Tongue (tissue), 2 donors: ENCODE results near the gene BCL2L1. TPM values are rescaled to one million over a fixed set of nuclear protein-coding genes. Genes with fewer than 3 reads are reported as not detected.

ENCODE experiments used
- DNase-seq: peaks from one replicate; pipeline ENCODE4 v3.0.0-alpha.2; 2015
- total RNA-seq: library from RNA; depleted of rRNA; stranded (reverse); fragments of >200 nt; gene quantifications from one replicate; pipeline ENCODE4 v1.2.3, GENCODE V29; 2014

Gene BCL2L1
- total RNA-seq, 1 donor from 2014 or later: 37.2 TPM

- no peak for DNase-seq
These were observed 30.9 kb downstream of the BCL2L1 start for GRCh38 chr20:31691646-31692275.

GRCh38 chr20:31690124-31690666 is 32.5 kb downstream of the BCL2L1 start:
- no peak for DNase-seq

GRCh38 chr20:31689141-31689540 is 33.5 kb downstream of the BCL2L1 start:
- no peak for DNase-seq

- DNase-seq: no peak
These were observed 34.9 kb downstream of the BCL2L1 start for GRCh38 chr20:31687777-31688176.

- no peak for DNase-seq
These were observed 36.6 kb downstream of the BCL2L1 start for GRCh38 chr20:31685853-31686643.

DNA sequence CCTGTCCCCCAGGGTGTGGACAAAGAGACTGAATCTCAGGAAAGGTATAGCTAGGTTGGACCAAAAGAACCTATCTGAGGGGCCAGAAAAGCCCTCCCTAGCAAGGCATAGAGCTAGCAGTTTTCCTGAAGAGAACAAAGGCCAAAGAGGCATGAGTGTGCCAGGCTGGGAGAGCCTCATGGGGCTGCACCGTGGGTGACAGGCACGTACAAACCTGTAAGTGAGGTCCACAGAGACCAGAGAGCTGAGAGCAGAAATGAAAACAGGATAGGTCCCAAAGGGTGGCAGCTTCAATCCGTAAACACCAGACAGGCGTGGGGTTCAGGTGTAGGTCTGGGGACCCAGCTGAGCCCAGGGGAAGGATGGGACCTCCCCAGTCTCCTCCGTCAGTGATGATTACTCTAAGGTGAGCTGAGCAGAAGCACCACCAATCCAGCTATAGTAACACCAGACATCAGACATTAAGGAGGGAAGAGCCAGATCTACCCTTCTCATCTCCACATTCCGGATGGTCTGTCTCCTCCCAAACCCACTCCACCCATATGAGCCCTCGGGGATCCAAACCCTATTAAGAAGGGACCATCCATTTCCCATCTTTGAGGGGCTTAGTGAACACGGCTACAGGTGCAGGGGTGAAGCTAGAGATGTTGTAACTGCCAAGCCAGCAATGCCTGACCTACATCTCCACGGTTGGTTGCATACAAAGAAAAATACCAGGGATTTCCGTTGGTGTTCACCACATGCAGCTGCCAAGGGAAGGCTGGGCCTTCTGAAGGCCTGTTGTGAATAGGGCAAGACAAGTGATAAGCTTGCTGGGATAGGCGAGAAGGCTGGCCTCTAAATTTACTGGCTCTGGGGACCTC is 38.3 kb downstream of the BCL2L1 start:
- no peak for DNase-seq

GRCh38 chr20:31682927-31683326 is 39.7 kb downstream of the BCL2L1 start:
- no peak for DNase-seq

DNA sequence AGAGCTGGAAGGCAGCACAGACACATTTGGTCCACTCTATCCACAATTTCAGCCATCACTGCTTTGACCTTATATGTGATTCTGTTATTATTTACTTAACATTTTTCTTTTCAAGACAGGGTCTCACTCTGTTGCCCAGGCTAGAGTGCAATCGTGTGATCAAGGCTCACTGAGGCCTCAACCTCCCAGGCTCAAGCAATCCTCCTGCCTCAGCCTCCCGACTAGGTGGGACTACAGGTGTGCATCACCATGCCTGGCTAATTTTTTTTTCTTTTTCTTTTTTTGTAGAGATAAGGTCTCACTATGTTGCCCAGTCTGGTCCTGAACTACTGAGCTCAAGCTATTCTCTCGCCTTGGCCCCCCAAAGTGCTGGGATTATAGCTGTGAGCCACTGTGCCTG is 40.3 kb downstream of the BCL2L1 start:
- no peak for DNase-seq

DNA sequence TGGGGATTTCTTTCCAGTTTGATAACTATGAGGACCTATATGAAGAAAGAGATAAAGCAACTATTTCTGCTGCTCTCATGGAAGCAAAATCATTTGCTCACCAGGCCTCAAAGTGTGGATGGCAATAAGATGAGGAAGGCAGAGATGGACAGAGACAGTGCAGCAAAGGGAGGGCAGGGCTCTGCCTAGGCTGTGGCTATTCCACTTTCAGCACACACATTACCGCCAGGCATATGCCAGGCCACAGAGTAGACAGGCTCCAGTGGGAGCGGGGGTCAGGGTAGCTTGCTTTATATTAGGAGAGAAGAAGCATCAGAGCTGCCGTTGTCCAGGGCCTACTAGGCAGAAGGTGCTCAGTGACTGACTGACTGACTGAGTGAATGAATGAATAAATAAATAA is 40.9 kb downstream of the BCL2L1 start:
- no peak for DNase-seq

GRCh38 chr20:31681128-31681727 is 41.4 kb downstream of the BCL2L1 start:
- DNase-seq: no peak

DNA sequence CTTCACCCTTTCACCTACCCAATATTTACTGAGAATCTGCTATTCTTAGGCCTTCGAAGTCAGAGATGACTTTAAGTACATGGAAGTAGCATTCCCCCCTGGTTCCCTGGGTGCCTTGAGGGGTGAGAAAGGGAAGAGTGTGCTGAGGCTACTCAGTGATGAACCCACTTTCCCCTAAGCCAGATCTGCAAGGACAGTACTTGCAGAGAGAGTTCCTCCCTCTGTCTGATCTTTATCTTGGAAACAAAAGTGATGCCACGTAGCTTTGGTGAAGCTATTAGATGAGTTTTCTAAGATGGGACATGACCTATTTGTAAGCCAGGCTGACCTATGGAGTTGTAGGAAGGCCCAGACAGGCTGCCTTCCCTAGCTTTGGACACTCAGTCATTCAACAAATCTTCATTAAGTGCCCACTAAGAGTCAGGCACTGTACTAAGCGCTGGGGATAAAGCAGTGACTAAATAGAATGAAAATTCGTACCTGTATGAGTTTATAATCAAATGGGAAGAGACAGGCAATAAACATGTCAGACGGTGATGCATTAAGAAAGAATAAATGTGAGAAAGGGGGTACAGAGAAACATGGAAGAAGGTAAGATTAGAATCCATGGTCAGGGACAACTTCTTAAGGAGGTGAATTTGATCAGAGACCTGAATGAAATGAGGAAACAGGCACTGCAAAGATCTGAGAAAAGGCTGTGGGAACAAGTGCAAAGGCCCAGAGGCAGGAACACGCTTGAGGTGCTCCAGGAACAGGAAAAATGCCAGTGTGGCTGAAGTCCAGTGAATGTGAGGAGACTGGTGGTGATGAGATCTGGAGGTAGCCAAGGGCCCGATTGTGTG is 42.2 kb downstream of the BCL2L1 start:
- DNase-seq: no peak

DNA sequence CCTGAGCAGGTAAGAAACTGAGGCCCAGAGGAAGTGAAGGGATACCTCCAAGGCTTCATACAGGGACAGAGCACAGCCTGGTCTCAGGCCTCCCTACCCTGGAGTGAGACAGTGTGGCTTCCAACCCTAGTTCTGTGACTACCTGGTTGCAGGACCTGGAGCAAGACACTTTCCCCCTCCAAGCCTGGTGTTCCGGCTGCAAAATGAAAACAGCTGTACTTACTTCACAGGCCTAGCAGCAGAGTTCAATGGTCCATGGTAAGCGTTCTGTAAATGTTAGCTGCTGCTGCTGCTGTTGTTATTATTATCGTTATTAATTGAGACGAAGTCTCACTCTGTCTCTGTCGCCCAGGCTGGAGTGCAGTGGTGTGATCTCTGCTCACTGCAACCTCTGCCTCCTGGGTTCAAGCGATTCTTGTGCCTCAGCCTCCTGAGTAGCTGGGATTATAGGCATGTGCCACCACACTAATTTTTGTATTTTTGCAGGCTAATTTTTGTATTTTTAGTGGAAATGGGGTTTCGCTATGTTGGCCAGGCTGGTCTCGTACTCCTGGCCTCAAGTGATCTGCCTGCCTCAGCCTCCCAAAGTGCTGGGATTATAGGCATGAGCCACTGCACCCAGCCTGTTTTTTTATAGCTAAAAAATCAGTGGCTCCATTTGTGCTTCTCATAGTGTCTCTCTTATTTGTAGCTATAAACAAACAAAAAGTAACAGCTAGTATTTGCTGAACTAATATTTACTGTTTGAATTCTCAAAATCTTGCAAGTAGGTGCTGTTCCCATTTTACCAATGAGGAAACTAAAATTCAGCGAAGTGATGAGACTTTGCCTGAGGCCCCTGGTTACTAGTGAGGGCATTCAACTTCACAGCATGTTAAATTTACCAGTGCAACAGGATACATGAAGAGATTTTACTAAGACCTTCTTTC is 43.0 kb downstream of the BCL2L1 start:
- no peak for DNase-seq

DNA sequence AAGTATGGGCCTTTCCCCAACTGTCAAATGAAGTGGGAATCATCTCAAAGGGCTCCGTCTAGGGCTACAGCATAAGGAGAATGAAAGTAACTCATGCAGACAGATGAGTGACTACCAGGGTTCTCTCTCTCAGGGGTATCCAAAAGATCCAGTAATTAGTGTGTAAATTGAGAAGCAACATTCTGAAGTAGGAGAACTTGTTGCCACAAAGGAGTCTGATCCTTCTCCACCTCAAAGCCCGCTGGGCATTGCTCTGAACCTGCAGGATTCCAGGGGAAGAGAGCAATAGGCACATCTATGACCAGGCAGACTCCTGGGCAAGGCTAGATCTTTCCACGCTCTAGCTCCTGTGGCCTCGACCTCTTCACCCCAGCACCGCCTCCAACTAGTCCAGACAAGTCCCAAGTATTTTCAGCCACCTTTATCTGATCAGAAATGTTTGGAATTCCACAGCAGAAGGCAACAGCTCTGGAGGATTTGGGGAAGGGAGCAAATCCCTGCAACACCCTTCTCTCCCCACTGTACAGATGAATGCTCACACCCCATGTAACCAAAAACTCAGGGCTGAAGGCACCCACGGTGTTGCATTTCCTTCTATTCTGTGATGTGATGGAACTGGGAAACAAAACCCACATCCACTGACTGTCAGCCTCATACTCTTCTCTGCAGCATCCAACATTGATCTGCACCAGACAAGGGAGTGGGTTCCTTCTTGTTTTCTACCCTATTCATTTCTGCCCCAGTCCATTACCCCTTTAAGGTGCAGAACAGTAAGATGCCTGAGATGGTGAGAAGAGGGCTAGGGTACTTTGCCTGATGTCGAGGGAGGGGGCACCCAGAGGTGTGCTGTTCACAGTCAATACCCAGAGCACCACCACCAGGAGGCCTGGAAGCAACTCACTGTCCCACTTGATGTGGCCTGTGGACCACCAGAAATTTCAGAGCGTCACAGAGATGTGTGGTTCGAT is 44.0 kb downstream of the BCL2L1 start:
- DNase-seq: no peak

DNA sequence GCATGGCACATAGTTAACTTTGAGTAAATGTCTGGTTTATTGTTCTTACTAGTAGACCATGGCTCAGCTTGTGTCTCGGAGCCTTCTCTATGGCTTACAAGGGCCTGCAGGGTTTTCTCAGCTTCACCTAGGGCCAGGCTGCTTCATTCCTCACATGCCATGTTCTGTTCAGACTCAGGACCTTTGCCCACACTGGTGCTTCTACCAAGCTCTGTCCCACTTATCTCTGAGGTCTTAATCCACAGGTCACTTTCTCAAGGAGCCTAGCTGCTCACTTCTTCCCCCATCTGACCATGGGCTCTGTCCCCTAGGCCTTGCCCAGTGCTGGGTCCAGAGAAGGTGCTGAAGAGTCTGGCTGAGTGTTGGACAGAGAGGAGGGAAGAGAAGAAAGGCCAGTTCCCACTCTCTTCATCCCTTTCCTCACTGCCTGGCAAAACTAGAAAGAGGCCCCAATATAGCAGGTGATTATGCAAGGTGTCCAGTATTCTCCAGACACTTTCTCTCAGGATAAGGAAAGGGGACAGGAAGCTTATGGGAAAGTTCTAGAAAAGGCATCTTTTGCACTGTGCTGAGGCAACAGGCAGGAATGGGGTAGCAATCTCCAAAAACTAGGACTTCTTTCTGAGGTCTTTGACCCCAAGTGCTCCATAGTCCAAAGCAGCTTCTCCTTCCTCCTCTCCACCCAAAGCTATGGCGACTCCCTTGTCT is 45.0 kb downstream of the BCL2L1 start:
- no peak for DNase-seq

- DNase-seq: no peak
These were observed 46.1 kb downstream of the BCL2L1 start for GRCh38 chr20:31676609-31676989.

DNA sequence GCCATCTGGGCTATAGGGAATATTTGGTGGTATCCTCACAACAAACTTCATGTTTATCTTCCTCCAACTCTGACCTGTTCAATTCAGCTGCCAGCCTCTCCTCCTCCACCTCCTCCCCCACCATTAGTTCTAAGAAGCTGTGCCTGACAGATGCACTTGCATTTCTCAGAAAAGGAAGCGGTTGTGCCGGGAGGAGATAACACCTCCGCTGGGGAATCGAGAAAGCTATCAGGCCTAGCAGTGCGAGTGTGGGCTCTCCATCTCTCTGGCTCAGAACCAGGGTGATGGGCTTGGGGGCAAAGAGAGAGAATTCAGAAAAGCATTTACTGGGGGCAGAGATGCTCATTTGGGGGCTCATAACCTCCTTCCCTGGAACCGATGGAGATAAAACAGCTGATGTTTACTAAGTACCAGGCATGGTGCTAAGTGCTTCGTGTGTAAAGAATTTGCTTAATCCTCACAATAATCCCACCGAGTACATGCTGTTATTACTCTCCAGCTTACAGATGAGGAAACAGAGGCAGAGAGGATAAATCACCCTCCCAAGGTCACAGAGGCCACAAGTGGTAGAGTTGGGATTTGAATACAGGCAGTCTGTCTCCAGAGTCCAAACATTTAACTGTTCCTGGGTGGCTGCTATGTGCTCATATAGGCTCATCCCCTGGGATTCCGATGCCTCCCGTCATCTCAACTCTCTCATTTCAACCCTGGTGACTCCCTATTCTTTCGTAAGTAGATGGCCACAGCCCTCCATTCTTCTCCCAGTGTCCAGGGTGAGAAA is 46.6 kb downstream of the BCL2L1 start:
- peak; percentile 35 for DNase-seq
